ENCODE measurements around the gene ARHGEF7. TPM values are rescaled to one million over a fixed set of nuclear protein-coding genes. Genes with fewer than 3 reads are reported as not detected.

ARHGEF7 gene
- total RNA-seq, 1 donor from 2014 or later: 73.7 TPM

DNA sequence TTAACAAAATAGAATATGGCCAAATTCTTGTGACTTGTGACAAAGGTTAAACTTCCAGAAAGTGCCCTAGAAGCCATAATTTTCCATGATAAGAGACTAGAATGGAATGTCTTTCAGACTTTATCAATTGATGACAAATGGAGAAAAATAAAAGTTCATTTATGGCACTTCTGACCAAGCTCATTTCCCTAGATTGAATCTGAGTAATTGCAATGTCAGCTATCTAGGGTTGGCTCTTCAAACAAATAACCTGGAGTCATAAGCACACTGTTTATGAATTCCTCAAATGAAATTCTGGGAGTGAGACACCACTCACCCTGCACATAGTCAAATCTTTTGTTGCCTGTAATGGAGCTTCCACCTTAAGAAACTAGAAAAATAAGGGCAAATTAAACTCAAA lies 11.4 kb downstream of the ARHGEF7 start:
- Histone ChIP-seq H3K79me2 (ENCODE audit: insufficient read depth, low read length) (no peaks in the 10 kb centered on the region), H3K9ac (ENCODE audit: low read length) (no peak overlapping the region), H3K4me1 (ENCODE audit: insufficient read depth, low read length) (no peaks in the 10 kb centered on the region), H3K36me3 (ENCODE audit: insufficient read depth, low read length) (no peaks in the 10 kb centered on the region), H2AFZ (ENCODE audit: low read depth, low read length) (no peak overlapping the region), H3K4me2 (ENCODE audit: low read length) (no peak overlapping the region), H3K27ac (ENCODE audit: low read depth, low read length) (no peak overlapping the region), H3K27me3 (ENCODE audit: insufficient read depth, low read length) (peaks cover 2% of the 10 kb centered on the region), H3K4me3 (ENCODE audit: insufficient read depth, low read depth, low read length) (no peak overlapping the region), H3K9me3 (ENCODE audit: insufficient read depth, low read depth, low read length) (no peaks in the 10 kb centered on the region), H4K20me1 (ENCODE audit: insufficient read depth, low read length) (no peaks in the 10 kb centered on the region)
- DNase-seq (ENCODE audit: low read depth) (no peak), FAIRE-seq (no peak)
- Mint-ChIP-seq H3K27me3 (ENCODE audit: low read depth, unreplicated experiment) (peaks cover 45% of the 10 kb centered on the region), H3K36me3 (ENCODE audit: low read depth, unreplicated experiment) (no peaks in the 10 kb centered on the region), H3K4me1 (ENCODE audit: low read depth, unreplicated experiment) (no peaks in the 10 kb centered on the region), H3K9me3 (ENCODE audit: unreplicated experiment) (peaks cover 2% of the 10 kb centered on the region), H3K27ac (ENCODE audit: unreplicated experiment) (no peak overlapping the region), H3K4me3 (ENCODE audit: unreplicated experiment) (no peak overlapping the region)
- TF ChIP-seq EZH2 (IDR thresholded peaks at IDR 0.05; ENCODE audit: insufficient read depth, low read length): no peak
- TF ChIP-seq, protein P1, sequence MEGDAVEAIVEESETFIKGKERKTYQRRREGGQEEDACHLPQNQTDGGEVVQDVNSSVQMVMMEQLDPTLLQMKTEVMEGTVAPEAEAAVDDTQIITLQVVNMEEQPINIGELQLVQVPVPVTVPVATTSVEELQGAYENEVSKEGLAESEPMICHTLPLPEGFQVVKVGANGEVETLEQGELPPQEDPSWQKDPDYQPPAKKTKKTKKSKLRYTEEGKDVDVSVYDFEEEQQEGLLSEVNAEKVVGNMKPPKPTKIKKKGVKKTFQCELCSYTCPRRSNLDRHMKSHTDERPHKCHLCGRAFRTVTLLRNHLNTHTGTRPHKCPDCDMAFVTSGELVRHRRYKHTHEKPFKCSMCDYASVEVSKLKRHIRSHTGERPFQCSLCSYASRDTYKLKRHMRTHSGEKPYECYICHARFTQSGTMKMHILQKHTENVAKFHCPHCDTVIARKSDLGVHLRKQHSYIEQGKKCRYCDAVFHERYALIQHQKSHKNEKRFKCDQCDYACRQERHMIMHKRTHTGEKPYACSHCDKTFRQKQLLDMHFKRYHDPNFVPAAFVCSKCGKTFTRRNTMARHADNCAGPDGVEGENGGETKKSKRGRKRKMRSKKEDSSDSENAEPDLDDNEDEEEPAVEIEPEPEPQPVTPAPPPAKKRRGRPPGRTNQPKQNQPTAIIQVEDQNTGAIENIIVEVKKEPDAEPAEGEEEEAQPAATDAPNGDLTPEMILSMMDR (IDR thresholded peaks at IDR 0.05; ENCODE audit: insufficient read depth, low read depth, low read length): no peak

DNA sequence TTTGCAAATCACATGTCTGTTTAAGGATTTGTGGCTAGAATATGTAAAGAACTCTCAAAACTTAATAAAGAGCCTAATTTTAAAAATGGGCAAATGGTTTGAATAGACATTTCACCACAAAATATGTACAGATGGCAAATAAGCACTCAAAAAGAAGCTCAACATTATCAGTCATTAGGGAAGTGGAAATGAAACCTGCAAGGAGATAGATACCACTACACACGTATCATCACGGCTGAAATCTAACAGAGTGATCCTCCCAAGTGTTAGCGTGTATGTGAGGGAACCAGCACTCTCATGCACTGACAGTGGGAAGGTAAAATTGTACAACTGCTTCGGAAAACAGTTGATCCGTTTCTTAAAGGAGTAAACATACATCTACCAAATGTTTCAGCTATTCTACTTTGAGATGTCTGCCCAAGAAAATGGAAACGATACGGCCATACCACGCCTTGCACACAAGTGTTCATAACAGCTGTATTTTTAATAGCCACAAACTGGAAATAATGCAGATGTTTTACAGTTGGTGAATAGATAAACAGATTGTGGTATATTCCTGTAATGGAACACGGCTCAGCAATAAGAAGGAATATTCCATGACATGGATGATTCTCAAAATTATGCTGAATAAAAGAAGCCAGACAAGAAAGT lies 14.5 kb downstream of the ARHGEF7 start:
- H4K20me1 ChIP-seq (ENCODE audit: insufficient read depth, low read length): no peaks in the 10 kb centered on the region
- H3K9me3 Mint-ChIP-seq (ENCODE audit: unreplicated experiment): peaks cover 2% of the 10 kb centered on the region
- H3K9ac ChIP-seq (ENCODE audit: low read length): no peak overlapping the region
- H3K4me2 ChIP-seq (ENCODE audit: low read length): no peak overlapping the region
- no peak overlapping the region for H3K27ac Mint-ChIP-seq (ENCODE audit: unreplicated experiment)
- H3K9me3 ChIP-seq (ENCODE audit: insufficient read depth, low read depth, low read length): no peaks in the 10 kb centered on the region
- DNase-seq (ENCODE audit: low read depth) (no peak), FAIRE-seq (no peak)
- H3K4me3 ChIP-seq (ENCODE audit: insufficient read depth, low read depth, low read length): no peak overlapping the region
- no peak overlapping the region for H3K4me3 Mint-ChIP-seq (ENCODE audit: unreplicated experiment)
- H3K27me3 ChIP-seq (ENCODE audit: insufficient read depth, low read length): no peaks in the 10 kb centered on the region
- H3K79me2 ChIP-seq (ENCODE audit: insufficient read depth, low read length): no peaks in the 10 kb centered on the region
- no peak overlapping the region for H2AFZ ChIP-seq (ENCODE audit: low read depth, low read length)
- H3K27me3 Mint-ChIP-seq (ENCODE audit: low read depth, unreplicated experiment): peaks cover 47% of the 10 kb centered on the region
- H3K36me3 Mint-ChIP-seq (ENCODE audit: low read depth, unreplicated experiment): no peaks in the 10 kb centered on the region
- H3K27ac ChIP-seq (ENCODE audit: low read depth, low read length): no peak overlapping the region
- no peak for TF ChIP-seq EZH2 (IDR thresholded peaks at IDR 0.05; ENCODE audit: insufficient read depth, low read length)
- TF ChIP-seq, protein P1 (IDR thresholded peaks at IDR 0.05; ENCODE audit: insufficient read depth, low read depth, low read length): no peak
- no peaks in the 10 kb centered on the region for H3K36me3 ChIP-seq (ENCODE audit: insufficient read depth, low read length)
- H3K4me1 Mint-ChIP-seq (ENCODE audit: low read depth, unreplicated experiment): no peaks in the 10 kb centered on the region
- H3K4me1 ChIP-seq (ENCODE audit: insufficient read depth, low read length): no peaks in the 10 kb centered on the region

DNA sequence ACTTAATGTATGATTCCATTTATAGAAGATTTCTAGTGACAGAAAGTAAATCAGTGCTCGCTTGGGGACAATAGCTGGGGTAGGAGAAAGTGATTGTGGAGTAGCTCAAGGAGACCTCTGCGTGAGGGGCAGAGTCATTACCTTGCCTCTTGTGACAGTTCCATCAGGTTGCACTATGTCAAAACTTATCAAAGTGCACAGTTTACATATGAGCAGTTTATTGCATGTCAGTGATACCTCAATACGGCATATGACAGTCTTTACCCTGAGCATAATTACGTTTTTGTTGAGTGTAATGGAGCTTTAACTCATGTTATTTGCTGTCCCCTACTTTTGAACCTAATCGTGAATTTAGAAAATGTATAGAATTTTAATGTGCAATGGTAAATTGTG lies 15.0 kb downstream of the ARHGEF7 start:
- H3K79me2 ChIP-seq (ENCODE audit: insufficient read depth, low read length): no peaks in the 10 kb centered on the region
- DNase-seq (ENCODE audit: low read depth): no peak
- H3K27ac Mint-ChIP-seq (ENCODE audit: unreplicated experiment): no peak overlapping the region
- H3K27ac ChIP-seq (ENCODE audit: low read depth, low read length): no peak overlapping the region
- H3K4me3 Mint-ChIP-seq (ENCODE audit: unreplicated experiment): no peak overlapping the region
- no peak overlapping the region for H3K4me3 ChIP-seq (ENCODE audit: insufficient read depth, low read depth, low read length)
- H3K36me3 Mint-ChIP-seq (ENCODE audit: low read depth, unreplicated experiment): no peaks in the 10 kb centered on the region
- no peak for TF ChIP-seq EZH2 (IDR thresholded peaks at IDR 0.05; ENCODE audit: insufficient read depth, low read length)
- TF ChIP-seq, protein P1 (IDR thresholded peaks at IDR 0.05; ENCODE audit: insufficient read depth, low read depth, low read length): no peak
- no peaks in the 10 kb centered on the region for H3K27me3 ChIP-seq (ENCODE audit: insufficient read depth, low read length)
- H3K4me2 ChIP-seq (ENCODE audit: low read length): no peak overlapping the region
- H3K9me3 ChIP-seq (ENCODE audit: insufficient read depth, low read depth, low read length): no peaks in the 10 kb centered on the region
- no peaks in the 10 kb centered on the region for H3K4me1 Mint-ChIP-seq (ENCODE audit: low read depth, unreplicated experiment)
- no peaks in the 10 kb centered on the region for H4K20me1 ChIP-seq (ENCODE audit: insufficient read depth, low read length)
- H3K9ac ChIP-seq (ENCODE audit: low read length): no peak overlapping the region
- H3K4me1 ChIP-seq (ENCODE audit: insufficient read depth, low read length): no peaks in the 10 kb centered on the region
- H3K9me3 Mint-ChIP-seq (ENCODE audit: unreplicated experiment): peaks cover 2% of the 10 kb centered on the region
- peaks cover 44% of the 10 kb centered on the region for H3K27me3 Mint-ChIP-seq (ENCODE audit: low read depth, unreplicated experiment)
- no peaks in the 10 kb centered on the region for H3K36me3 ChIP-seq (ENCODE audit: insufficient read depth, low read length)
- H2AFZ ChIP-seq (ENCODE audit: low read depth, low read length): no peak overlapping the region
- FAIRE-seq: no peak
